Endometrial microvascular endothelial cells (primary cell): ENCODE data around the gene EIPR1. TPM values are rescaled to one million over a fixed set of nuclear protein-coding genes. Genes with fewer than 3 reads are reported as not detected.

Experiments
- in situ Hi-C: cut with HindIII; loops from 2 replicates; pipeline ENCODE4 v1.10.0; 2017; ENCODE audit warnings: low sequenced_read_pairs, low pct_unique_long_range_greater_than_20kb; ENCODE audit errors: inconsistent ontology term
- total RNA-seq: library from RNA; depleted of rRNA; stranded (reverse); fragments of >200 nt; gene quantifications from one replicate; pipeline ENCODE4 v1.2.3, GENCODE V29; 2015; ENCODE audit errors: inconsistent ontology term

EIPR1 gene
- total RNA-seq, 1 donor from 2014 or later, result 65.9 TPM

DNA sequence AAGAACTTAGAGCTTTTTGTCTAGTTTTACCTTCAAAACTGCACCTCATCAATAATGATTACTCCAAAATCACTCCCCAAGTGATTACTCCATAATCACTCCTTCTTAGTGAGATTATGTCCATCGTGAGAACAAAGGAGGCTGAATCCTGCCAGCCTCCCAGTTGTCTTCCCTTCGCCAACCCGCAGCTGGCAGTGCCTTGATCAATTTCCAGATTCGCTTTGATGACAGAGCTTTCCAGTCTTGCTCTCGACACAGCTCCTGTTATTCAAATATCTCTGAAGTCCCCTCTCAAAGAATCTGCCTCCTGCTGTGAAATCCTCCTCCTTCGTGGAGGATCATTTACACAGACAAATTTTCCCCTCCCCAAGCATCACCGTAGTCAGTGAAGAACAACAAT lies 237.7 kb downstream of the EIPR1 start:
- in situ Hi-C loops, result no loop called here

Other genes with a start within 250 kb of the EIPR1 start
- gene TRAPPC12, start 1.9 kb upstream of the EIPR1 start, total RNA-seq, result 66.1 TPM
- 64.4 TPM for gene ADI1, start 141.7 kb upstream of the EIPR1 start, total RNA-seq
- 43.2 TPM for gene RNASEH1, start 180.5 kb upstream of the EIPR1 start, total RNA-seq
- 3,294 TPM for gene RPS7, start 197.4 kb upstream of the EIPR1 start, total RNA-seq
- not detected for gene COLEC11, start 217.3 kb upstream of the EIPR1 start, total RNA-seq